Endodermal cell (in vitro differentiated cells): ENCODE measurements around the gene FBXW7. TPM values are rescaled to one million over a fixed set of nuclear protein-coding genes. Genes with fewer than 3 reads are reported as not detected.

Source experiments
- DNase-seq: peaks from one replicate; pipeline ENCODE4 v3.0.0-alpha.2; 2017
- H3K27ac ChIP-seq: 2 replicates; pipeline ENCODE4 v1.5.1; 2013; ENCODE audit warnings: mild to moderate bottlenecking, low read depth, low read length, moderate library complexity
- H3K27me3 ChIP-seq: 2 replicates; pipeline ENCODE4 v1.6.1; 2013; ENCODE audit warnings: mild to moderate bottlenecking, low read length, moderate library complexity; ENCODE audit not compliant: insufficient read depth, control insufficient read depth, poor library complexity, severe bottlenecking
- H3K36me3 ChIP-seq: 2 replicates; pipeline ENCODE4 v1.7.0; 2013; ENCODE audit warnings: mild to moderate bottlenecking, low read length, moderate library complexity; ENCODE audit not compliant: control insufficient read depth, insufficient read depth
- H3K4me1 ChIP-seq: one replicate; pipeline ENCODE4 v1.7.0; 2013; ENCODE audit warnings: low read length; ENCODE audit not compliant: control insufficient read depth, insufficient read depth
- H3K4me3 ChIP-seq: 2 replicates; pipeline ENCODE4 v1.5.1; 2013; ENCODE audit warnings: mild to moderate bottlenecking, low read length, moderate library complexity
- H3K9ac ChIP-seq: 2 replicates; pipeline ENCODE4 v1.6.1; 2013; ENCODE audit warnings: mild to moderate bottlenecking, low read length, moderate library complexity; ENCODE audit not compliant: poor library complexity, severe bottlenecking; ENCODE audit errors: extremely low read depth
- H3K9me3 ChIP-seq: 2 replicates; pipeline ENCODE4 v1.6.1; 2013; ENCODE audit warnings: mild to moderate bottlenecking, low read length, moderate library complexity; ENCODE audit not compliant: control insufficient read depth
- H3K27ac Mint-ChIP-seq: 2 replicates; pipeline ENCODE4 v1.8.0; 2020; ENCODE audit warnings: mixed read lengths
- H3K27me3 Mint-ChIP-seq: 2 replicates; pipeline ENCODE4 v1.8.0; 2021; ENCODE audit warnings: mild to moderate bottlenecking, mixed read lengths; ENCODE audit not compliant: insufficient read depth
- H3K36me3 Mint-ChIP-seq: 2 replicates; pipeline ENCODE4 v1.8.0; 2020; ENCODE audit warnings: low read depth, mixed read lengths
- H3K4me1 Mint-ChIP-seq: 2 replicates; pipeline ENCODE4 v1.8.0; 2020; ENCODE audit warnings: mixed read lengths
- H3K4me3 Mint-ChIP-seq: 2 replicates; pipeline ENCODE4 v1.8.0; 2020; ENCODE audit warnings: mild to moderate bottlenecking, moderate library complexity, mixed read lengths
- H3K9me3 Mint-ChIP-seq: 2 replicates; pipeline ENCODE4 v1.8.0; 2020; ENCODE audit warnings: mild to moderate bottlenecking, mixed read lengths
- CTCF ChIP-seq: fragments of 200-600 bp; sonication (generic); conservative IDR thresholded peaks from 2 replicates; pipeline ENCODE4 v1.5.0; 2021; ENCODE audit warnings: antibody characterized with exemption, mild to moderate bottlenecking
- WGBS, 2 experiments: methylation state at CpG; one replicate each; pipeline versions ENCODE4 v1.1.5 to v1.1.7; 2013; ENCODE audit warnings: missing lambda C conversion rate in 2 of 2, mixed read lengths in 1 of 2; ENCODE audit not compliant: insufficient coverage in 1 of 2, insufficient read length in 1 of 2; 5-methylcytosine and 5-hydroxymethylcytosine counted together
- total RNA-seq, 2 donors: library from RNA; stranded (reverse); fragmentation: NEBNext Ultra II Directional in 1 of 2; extraction: Animal tissue kit (Norgen Biotek cat#: 25700) in 1 of 2; gene quantifications; 2 replicates in 1 of 2; 3 replicates in 1 of 2; pipeline ENCODE4 v1.2.1, GENCODE V29; 2021

The FBXW7 gene
- total RNA-seq, 2 donors from 2014 or later = 34.3 to 34.4 TPM

GRCh38 chr4:152437561-152437960, 98.3 kb downstream of the FBXW7 start:
- TF ChIP-seq CTCF = no peak
- no peaks in the 10 kb centered on the region for H3K9me3 ChIP-seq
- no peak overlapping the region for H3K27ac Mint-ChIP-seq

GRCh38 chr4:152436384-152436783, 99.5 kb downstream of the FBXW7 start:
- Mint-ChIP-seq H3K27me3 (no peaks in the 10 kb centered on the region), H3K36me3 (peaks cover 8% of the 10 kb centered on the region), H3K27ac (no peak overlapping the region), H3K4me3 (no peak overlapping the region), H3K4me1 (peaks cover 6% of the 10 kb centered on the region), H3K9me3 (peaks cover 4% of the 10 kb centered on the region)
- H3K9me3 ChIP-seq = no peaks in the 10 kb centered on the region
- no peaks in the 10 kb centered on the region for H3K27me3 ChIP-seq
- 92 to 96% methylated on average over 2 of the region's 2 CpGs for WGBS, 2 experiments
- peak; percentile 74 for TF ChIP-seq CTCF
- no peaks in the 10 kb centered on the region for H3K4me1 ChIP-seq
- H3K4me3 ChIP-seq = no peak overlapping the region
- H3K27ac ChIP-seq = no peak overlapping the region
- H3K36me3 ChIP-seq = no peaks in the 10 kb centered on the region
- peak; percentile 63 for DNase-seq
- H3K9ac ChIP-seq = no peak overlapping the region

More at GRCh38 chr4:152437561-152437960, 98.3 kb downstream of the FBXW7 start:
- Mint-ChIP-seq H3K27me3 (no peaks in the 10 kb centered on the region), H3K4me3 (no peak overlapping the region), H3K36me3 (peaks cover 8% of the 10 kb centered on the region), H3K9me3 (peaks cover 4% of the 10 kb centered on the region), H3K4me1 (no peaks in the 10 kb centered on the region)
- WGBS, 2 experiments = 93 to 95% methylated on average over 6 to 7 of the region's 7 CpGs
- Histone ChIP-seq H3K27me3 (no peaks in the 10 kb centered on the region), H3K9ac (no peak overlapping the region), H3K4me1 (no peaks in the 10 kb centered on the region), H3K36me3 (no peaks in the 10 kb centered on the region), H3K27ac (no peak overlapping the region), H3K4me3 (no peak overlapping the region)
- no peak for DNase-seq

GRCh38 chr4:152434011-152434410, 101.9 kb downstream of the FBXW7 start:
- no peak for TF ChIP-seq CTCF

More at GRCh38 chr4:152434011-152434410, 101.9 kb downstream of the FBXW7 start:
- Histone ChIP-seq H3K9me3 (no peaks in the 10 kb centered on the region), H3K36me3 (no peaks in the 10 kb centered on the region), H3K27me3 (no peaks in the 10 kb centered on the region), H3K4me3 (no peak overlapping the region), H3K27ac (no peak overlapping the region), H3K9ac (no peak overlapping the region), H3K4me1 (no peaks in the 10 kb centered on the region)
- 92% methylated on average over 3 of the region's 3 CpGs; no CpG with 5 or more reads in 1 of the 2 experiments for WGBS, 2 experiments
- Mint-ChIP-seq H3K27ac (no peak overlapping the region), H3K36me3 (peaks cover 8% of the 10 kb centered on the region), H3K9me3 (peaks cover 4% of the 10 kb centered on the region), H3K27me3 (no peaks in the 10 kb centered on the region), H3K4me1 (peaks cover 10% of the 10 kb centered on the region), H3K4me3 (no peak overlapping the region)
- DNase-seq = no peak
